Hair follicle dermal papilla cell (primary cell): ENCODE data around the gene THRA. TPM values are rescaled to one million over a fixed set of nuclear protein-coding genes. Genes with fewer than 3 reads are reported as not detected.

Source experiments
- small RNA-seq: library from RNA; depleted of rRNA; stranded (forward); fragments of <200 nt; gene quantifications from one replicate; pipeline ENCODE3, GENCODE V24; 2012
- total RNA-seq: library from RNA; depleted of rRNA; stranded (reverse); fragments of >200 nt; gene quantifications from 2 replicates; pipeline ENCODE4 v1.2.3, GENCODE V29; 2012

Gene THRA
- total RNA-seq = 42.7 and 55.3 TPM in 2 replicates

GRCh38 chr17:40062329-40063186, at the start of gene THRA:
THRA (plus strand) TSS chr17:40062965; CDS start chr17:40074489, 11,524 bp downstream.

DNA sequence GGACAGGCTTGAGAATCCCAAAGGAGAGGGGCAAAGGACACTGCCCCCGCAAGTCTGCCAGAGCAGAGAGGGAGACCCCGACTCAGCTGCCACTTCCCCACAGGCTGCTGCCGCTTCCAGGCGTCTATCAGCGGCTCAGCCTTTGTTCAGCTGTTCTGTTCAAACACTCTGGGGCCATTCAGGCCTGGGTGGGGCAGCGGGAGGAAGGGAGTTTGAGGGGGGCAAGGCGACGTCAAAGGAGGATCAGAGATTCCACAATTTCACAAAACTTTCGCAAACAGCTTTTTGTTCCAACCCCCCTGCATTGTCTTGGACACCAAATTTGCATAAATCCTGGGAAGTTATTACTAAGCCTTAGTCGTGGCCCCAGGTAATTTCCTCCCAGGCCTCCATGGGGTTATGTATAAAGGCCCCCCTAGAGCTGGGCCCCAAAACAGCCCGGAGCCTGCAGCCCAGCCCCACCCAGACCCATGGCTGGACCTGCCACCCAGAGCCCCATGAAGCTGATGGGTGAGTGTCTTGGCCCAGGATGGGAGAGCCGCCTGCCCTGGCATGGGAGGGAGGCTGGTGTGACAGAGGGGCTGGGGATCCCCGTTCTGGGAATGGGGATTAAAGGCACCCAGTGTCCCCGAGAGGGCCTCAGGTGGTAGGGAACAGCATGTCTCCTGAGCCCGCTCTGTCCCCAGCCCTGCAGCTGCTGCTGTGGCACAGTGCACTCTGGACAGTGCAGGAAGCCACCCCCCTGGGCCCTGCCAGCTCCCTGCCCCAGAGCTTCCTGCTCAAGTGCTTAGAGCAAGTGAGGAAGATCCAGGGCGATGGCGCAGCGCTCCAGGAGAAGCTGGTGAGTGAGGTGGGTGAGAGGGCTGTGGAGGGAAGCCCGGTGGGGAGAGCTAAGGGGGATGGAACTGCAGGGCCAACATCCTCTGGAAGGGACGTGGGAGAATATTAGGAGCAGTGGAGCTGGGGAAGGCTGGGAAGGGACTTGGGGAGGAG, 47.5 kb upstream of the THRA start, which contains the start of gene CSF3:
Gene CSF3 (plus strand): TSS at position 436 of the 993 bp plus-strand sequence. CDS start 35 bp downstream, at position 471.

GRCh38 chr17:40100419-40100668, 37.6 kb downstream of the THRA start, which contains the start of gene NR1D1:
NR1D1 (minus strand) TSS chr17:40100589; CDS start chr17:40100094, 495 bp downstream.

DNA sequence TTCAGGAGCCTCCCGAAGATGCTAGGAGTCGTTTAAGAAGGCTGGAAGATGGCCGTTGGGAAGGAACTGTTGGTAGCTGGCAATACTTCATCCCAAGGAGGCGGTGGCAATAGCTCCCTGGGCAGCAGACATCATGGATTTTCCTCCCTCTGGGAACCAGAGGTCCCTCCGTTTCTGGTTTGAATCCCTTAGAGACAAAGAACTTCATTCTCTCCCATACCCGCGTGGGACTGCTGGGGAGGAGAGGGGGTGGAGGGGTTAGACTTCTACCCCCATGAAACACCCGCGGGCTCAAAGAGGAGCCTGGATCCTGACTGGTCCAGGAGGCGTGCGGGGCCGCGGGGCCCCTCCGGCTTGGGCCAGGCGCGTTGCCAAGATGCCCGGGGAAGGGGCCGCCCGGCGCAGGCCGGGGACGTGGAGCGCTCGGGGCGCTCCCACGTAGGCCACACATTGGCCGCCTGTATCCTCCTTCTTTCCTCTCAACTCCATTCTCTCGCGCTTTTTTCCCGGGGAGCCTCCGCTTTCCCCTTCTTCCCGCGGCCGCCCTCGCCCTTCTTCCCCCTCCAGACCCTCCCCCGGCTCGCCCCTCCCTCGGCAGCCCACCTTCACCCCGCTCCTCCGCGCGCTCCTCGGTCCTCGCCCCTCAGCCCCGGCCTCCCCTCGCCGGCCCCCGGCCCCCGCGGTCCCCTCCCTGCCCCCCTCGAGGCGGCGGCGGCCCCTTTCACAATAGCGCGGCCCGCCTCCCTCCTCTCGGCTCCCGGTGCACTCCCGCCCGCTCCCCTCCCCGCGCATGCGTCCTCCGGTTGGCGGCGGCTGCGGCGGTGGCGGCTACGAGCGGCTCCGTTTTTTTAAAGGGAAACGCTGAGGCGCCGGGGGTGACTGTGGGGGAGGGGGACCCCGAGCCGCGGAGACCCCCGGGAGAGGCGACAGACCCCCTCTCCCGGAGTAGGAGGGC, 58.7 kb downstream of the THRA start, which contains the start of gene MSL1:
Gene MSL1 (plus strand): TSS at position 791 of the 955 bp plus-strand sequence. CDS start 642 bp downstream, outside the sequence.

Small RNAs within 50 kb of the gene (small RNA-seq; reads per million reads assigned to genes)
- 303 reads per million, percentile 99 among the genes with 10 or more reads in this experiment for gene SNORD124

Other genes starting within 250 kb of the THRA start
- gene IKZF3, start 198.7 kb upstream of the THRA start, total RNA-seq = not detected in 2 replicates
- gene ZPBP2, start 194.8 kb upstream of the THRA start, total RNA-seq = not detected in 2 replicates
- 3.5 and 3.6 TPM in 2 replicates for gene GSDMB, start 144.3 kb upstream of the THRA start, total RNA-seq
- gene ORMDL3, start 135.4 kb upstream of the THRA start, total RNA-seq = 39.1 and 44.0 TPM in 2 replicates
- not detected in 2 replicates for gene LRRC3C, start 135.2 kb upstream of the THRA start, total RNA-seq
- gene GSDMA, start 100.0 kb upstream of the THRA start, total RNA-seq = not detected in 2 replicates
- gene PSMD3, start 82.2 kb upstream of the THRA start, total RNA-seq = 105 and 115 TPM in 2 replicates
- 1.2 and 1.9 TPM in 2 replicates for gene CSF3, start 47.5 kb upstream of the THRA start, total RNA-seq
- gene MED24, start 8.6 kb upstream of the THRA start, total RNA-seq = 50.5 and 53.1 TPM in 2 replicates
- gene NR1D1, start 37.6 kb downstream of the THRA start, total RNA-seq = 3.6 and 3.9 TPM in 2 replicates
- gene MSL1, start 59.0 kb downstream of the THRA start, total RNA-seq = 66.4 and 75.3 TPM in 2 replicates
- gene CASC3, start 77.6 kb downstream of the THRA start, total RNA-seq = 43.8 and 52.4 TPM in 2 replicates
- gene RAPGEFL1, start 114.5 kb downstream of the THRA start, total RNA-seq = 1.1 and 4.2 TPM in 2 replicates
- 9.5 and 10.4 TPM in 2 replicates for gene WIPF2, start 156.3 kb downstream of the THRA start, total RNA-seq
- 2.3 and 2.9 TPM in 2 replicates for gene CDC6, start 224.9 kb downstream of the THRA start, total RNA-seq
- gene RARA, start 246.2 kb downstream of the THRA start, total RNA-seq = 25.0 and 27.6 TPM in 2 replicates